ENCODE results near the gene DAO. TPM values are rescaled to one million over a fixed set of nuclear protein-coding genes. Genes with fewer than 3 reads are reported as not detected.

DAO gene
- total RNA-seq, 4 donors from 2014 or later: not detected

DNA sequence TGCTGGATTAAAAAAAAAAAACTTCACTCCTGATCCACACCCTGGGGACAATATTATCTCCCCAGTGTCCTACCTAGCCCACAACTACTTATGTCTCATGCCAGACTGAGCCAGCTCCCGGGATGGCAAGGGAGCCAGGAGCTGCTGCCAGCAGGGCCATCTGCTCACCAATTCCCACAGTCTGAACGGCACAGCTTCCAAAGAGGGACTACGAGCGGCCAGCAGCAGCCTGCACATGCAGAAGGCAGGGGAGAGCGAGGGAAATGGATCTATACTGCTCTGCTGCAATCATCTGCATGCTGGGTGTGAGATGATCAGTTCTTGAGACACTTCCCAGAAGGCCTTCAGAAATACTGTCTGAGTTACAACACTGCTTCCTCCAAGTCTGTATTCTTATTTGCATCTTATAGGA lies 33.6 kb upstream of the DAO start:
- H3K9me3 ChIP-seq: no peaks in the 10 kb centered on the region
- no peak overlapping the region for H3K4me3 ChIP-seq
- H3K27me3 ChIP-seq: no peaks in the 10 kb centered on the region
- H3K4me1 ChIP-seq: peaks cover 60 to 65% of the 10 kb centered on the region in 2 donors
- H3K27ac ChIP-seq: peak overlapping the region; percentile 76 to 98 (median 90)
- peaks cover 0 to 16% of the 10 kb centered on the region in 2 donors for H3K36me3 ChIP-seq
- intact Hi-C loops (cut with DNase I; ENCODE audit: low total_unique reads): loop anchor here (2.0 kb wide), 1 partner anchor 73 kb away; no protein-coding TSS in a partner anchor
- peak; percentile 70 to 89 for DNase-seq
- no peak for TF ChIP-seq POLR2A (IDR thresholded peaks at IDR 0.05)
- TF ChIP-seq, protein P1, sequence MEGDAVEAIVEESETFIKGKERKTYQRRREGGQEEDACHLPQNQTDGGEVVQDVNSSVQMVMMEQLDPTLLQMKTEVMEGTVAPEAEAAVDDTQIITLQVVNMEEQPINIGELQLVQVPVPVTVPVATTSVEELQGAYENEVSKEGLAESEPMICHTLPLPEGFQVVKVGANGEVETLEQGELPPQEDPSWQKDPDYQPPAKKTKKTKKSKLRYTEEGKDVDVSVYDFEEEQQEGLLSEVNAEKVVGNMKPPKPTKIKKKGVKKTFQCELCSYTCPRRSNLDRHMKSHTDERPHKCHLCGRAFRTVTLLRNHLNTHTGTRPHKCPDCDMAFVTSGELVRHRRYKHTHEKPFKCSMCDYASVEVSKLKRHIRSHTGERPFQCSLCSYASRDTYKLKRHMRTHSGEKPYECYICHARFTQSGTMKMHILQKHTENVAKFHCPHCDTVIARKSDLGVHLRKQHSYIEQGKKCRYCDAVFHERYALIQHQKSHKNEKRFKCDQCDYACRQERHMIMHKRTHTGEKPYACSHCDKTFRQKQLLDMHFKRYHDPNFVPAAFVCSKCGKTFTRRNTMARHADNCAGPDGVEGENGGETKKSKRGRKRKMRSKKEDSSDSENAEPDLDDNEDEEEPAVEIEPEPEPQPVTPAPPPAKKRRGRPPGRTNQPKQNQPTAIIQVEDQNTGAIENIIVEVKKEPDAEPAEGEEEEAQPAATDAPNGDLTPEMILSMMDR (IDR thresholded peaks at IDR 0.05 in 4 of 5, conservative IDR thresholded peaks at IDR 0.05 in 1 of 5): no peak
- in situ Hi-C loops (cut with MboI; ENCODE audit: low sequenced_read_pairs in 4 of 4): no loop called here
- ATAC-seq: peak; percentile 86 to 90

DNA sequence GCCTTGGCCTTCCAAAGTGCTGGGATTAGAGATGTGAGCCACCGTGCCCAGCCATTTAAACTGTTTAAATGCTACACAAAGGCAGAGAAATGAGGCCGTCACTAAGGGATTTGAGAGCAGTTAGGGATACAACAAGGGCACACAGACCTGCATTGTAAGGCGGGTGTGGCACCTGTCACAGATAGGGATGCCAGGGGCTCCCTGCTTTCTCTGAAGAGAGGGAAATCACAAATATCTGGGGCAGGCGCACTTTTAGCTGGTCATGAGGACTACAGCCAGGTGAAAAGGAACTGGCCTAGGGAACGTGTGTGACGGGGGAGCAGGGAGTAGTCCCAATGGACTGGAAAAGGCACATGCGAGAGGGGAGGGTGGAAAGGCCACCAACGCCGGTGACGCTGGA lies 32.2 kb upstream of the DAO start:
- Histone ChIP-seq H3K27ac (peak overlapping the region; percentile 76 to 98 (median 90)), H3K4me1 (peaks cover 70 to 72% of the 10 kb centered on the region in 2 donors), H3K9me3 (no peaks in the 10 kb centered on the region), H3K36me3 (peaks cover 0 to 16% of the 10 kb centered on the region in 2 donors), H3K27me3 (no peaks in the 10 kb centered on the region), H3K4me3 (no peak overlapping the region)
- DNase-seq: no peak
- in situ Hi-C loops (cut with MboI; ENCODE audit: low sequenced_read_pairs in 4 of 4): no loop called here
- ATAC-seq: no peak
- TF ChIP-seq, protein P1 (IDR thresholded peaks at IDR 0.05 in 4 of 5, conservative IDR thresholded peaks at IDR 0.05 in 1 of 5): no peak
- TF ChIP-seq POLR2A (IDR thresholded peaks at IDR 0.05): no peak
- intact Hi-C loops (cut with DNase I; ENCODE audit: low total_unique reads): loop anchor here (2.0 kb wide), 1 partner anchor 75 kb away; no protein-coding TSS in a partner anchor

DNA sequence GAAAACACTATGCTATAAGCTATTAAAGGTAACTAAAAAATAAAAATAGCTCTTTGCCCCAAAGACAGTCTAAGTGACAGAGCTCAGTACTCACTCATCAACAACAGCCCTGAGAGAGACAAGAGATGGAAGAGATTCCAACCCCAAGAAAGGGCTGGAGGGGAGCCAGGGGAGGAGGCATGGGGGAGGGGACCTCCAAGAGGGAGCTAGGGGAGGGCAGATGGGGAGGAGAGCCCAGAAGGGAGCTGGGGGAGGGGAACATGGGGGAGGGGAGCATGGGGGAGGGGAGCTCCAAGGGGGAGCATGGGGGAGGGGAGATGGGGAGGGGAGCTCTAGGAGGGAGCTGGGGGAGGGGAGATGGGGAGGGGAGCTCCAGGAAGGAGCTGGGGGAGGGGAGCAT lies 30.2 kb upstream of the DAO start:
- TF ChIP-seq POLR2A (IDR thresholded peaks at IDR 0.05): no peak
- TF ChIP-seq, protein P1 (IDR thresholded peaks at IDR 0.05 in 4 of 5, conservative IDR thresholded peaks at IDR 0.05 in 1 of 5): no peak
- no peak overlapping the region for H3K4me3 ChIP-seq
- H3K9me3 ChIP-seq: no peaks in the 10 kb centered on the region
- DNase-seq (no peak), ATAC-seq (no peak)
- no peaks in the 10 kb centered on the region for H3K27me3 ChIP-seq
- peaks cover 77 to 83% of the 10 kb centered on the region in 2 donors for H3K4me1 ChIP-seq
- peak overlapping the region; percentile 76 to 98 (median 90) for H3K27ac ChIP-seq
- in situ Hi-C loops (cut with MboI; ENCODE audit: low sequenced_read_pairs in 4 of 4) (loop anchor here in 3 of 4 donors (10.0 kb wide), 3 partner anchors 45 to 285 kb away; partner anchors contain the start of genes ISCU (in 1 of the 3) and SART3 (in 1 of the 3)), intact Hi-C loops (cut with DNase I; ENCODE audit: low total_unique reads) (loop anchor here (5.0 kb wide), 1 partner anchor 62 kb away; no protein-coding TSS in a partner anchor)
- H3K36me3 ChIP-seq: peaks cover 0 to 16% of the 10 kb centered on the region in 2 donors

DNA sequence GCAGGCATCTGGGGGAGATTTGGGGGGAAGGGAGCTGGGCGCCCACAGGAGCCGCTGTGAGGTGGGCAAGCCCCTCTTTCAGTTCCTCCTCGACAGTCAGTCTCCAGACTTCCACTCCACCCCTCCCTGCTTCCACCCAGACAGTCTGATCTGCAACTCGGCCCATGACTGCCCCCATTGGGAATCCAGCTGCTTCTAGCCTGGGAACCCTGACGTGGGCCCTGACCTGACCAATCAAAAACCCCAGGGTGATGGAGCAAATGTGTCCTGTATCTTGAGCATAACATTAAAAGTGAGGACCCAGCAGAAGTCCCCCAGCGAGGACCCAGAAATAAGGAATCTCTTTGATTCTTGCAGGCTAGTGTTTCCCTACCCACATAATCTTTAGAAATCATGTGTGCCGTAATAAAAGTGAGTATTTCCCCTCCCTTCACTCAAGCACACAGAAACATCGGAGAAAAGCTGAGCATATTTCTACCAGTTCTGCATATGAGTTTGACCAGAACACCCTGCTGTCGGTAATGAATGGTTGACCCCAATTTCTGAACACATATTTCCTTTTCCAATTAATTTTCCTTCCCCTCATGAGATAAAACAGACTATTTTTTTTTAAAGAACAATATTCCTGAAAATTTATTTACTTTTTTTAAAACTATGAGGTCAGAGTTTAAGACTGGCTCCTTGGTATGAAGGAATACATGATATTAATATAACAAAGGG lies 28.9 kb upstream of the DAO start:
- H3K27me3 ChIP-seq: no peaks in the 10 kb centered on the region
- intact Hi-C loops (cut with DNase I; ENCODE audit: low total_unique reads) (loop anchor here (5.0 kb wide), 1 partner anchor 64 kb away; no protein-coding TSS in a partner anchor), in situ Hi-C loops (cut with MboI; ENCODE audit: low sequenced_read_pairs in 4 of 4) (loop anchor here in 3 of 4 donors (10.0 kb wide), 3 partner anchors 46 to 286 kb away; partner anchors contain the start of genes ISCU (in 1 of the 3) and SART3 (in 1 of the 3))
- TF ChIP-seq, protein P1 (IDR thresholded peaks at IDR 0.05 in 4 of 5, conservative IDR thresholded peaks at IDR 0.05 in 1 of 5): no peak
- peak in 1 of 2 donors; percentile 19 for TF ChIP-seq POLR2A (IDR thresholded peaks at IDR 0.05)
- ATAC-seq (no peak), DNase-seq (no peak)
- H3K27ac ChIP-seq: peak overlapping the region; percentile 90 to 98 (median 96)
- peaks cover 0 to 16% of the 10 kb centered on the region in 2 donors for H3K36me3 ChIP-seq
- H3K4me3 ChIP-seq: no peak overlapping the region
- H3K9me3 ChIP-seq: no peaks in the 10 kb centered on the region
- peaks cover 81 to 86% of the 10 kb centered on the region in 2 donors for H3K4me1 ChIP-seq
